ENCODE measurements around the gene TNNT2. TPM values are rescaled to one million over a fixed set of nuclear protein-coding genes. Genes with fewer than 3 reads are reported as not detected.

Gene TNNT2
- total and polyA plus RNA-seq, 2 donors (not counting 3 experiments of a cell fraction or from before 2014, with no cell fraction given) = not detected

DNA sequence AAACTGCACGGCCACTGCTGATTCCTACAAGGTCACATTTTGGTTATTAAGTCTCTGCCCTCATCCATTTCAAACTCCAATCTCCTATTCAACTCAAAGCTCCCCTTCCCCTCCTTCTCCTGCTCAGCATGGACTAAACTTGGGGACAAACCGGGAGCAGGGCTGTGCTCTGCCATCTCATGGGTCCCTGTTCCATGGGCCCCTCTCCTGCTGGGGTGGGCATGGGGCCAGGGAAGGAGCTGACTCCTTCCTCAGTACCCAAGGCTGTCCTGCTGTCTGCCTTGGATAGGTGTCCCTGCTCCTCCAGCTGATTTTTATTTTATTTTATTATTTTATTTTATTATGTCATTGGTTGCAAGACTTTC lies 27.1 kb downstream of the TNNT2 start:
- no peak overlapping the region for H2AFZ ChIP-seq (ENCODE audit: low read depth, low read length)
- dilution Hi-C loops (cut with MboI; ENCODE audit: extremely low pct_ligation_motif_present, low sequenced_read_pairs) = no loop called here
- no peak overlapping the region for H3K27ac ChIP-seq (ENCODE audit: insufficient read depth, low read depth, low read length)
- peaks cover 0 to 7% of the 10 kb centered on the region in 2 experiments for H3K27me3 ChIP-seq (ENCODE audit: control insufficient read depth in 2 of 2, insufficient read depth in 2 of 2, low read length in 2 of 2)
- H3K9me1 ChIP-seq (replicated peaks; ENCODE audit: control insufficient read depth, extremely low read depth, insufficient read depth, low read length) = no peaks in the 10 kb centered on the region
- no peak overlapping the region for H3K4me2 ChIP-seq (ENCODE audit: insufficient read depth, low read length)
- FAIRE-seq (no peak), DNase-seq (ENCODE audit: low read depth, low spot score) (no peak)
- H4K20me1 ChIP-seq (replicated peaks; ENCODE audit: control insufficient read depth, extremely low read depth, insufficient read depth, low read length) = no peaks in the 10 kb centered on the region
- H3K36me3 ChIP-seq (ENCODE audit: control insufficient read depth in 2 of 2, extremely low read depth in 1 of 2, insufficient read depth in 2 of 2, low read length in 2 of 2) = no peaks in the 10 kb centered on the region
- TF ChIP-seq GATA2 (IDR thresholded peaks at IDR 0.05; ENCODE audit: insufficient read depth, insufficient read length, low read depth, low read length) (no peak), FOS (IDR thresholded peaks at IDR 0.05; ENCODE audit: borderline replicate concordance, insufficient read depth, low read length) (no peak), JUN (IDR thresholded peaks at IDR 0.05; ENCODE audit: borderline replicate concordance, insufficient read depth, insufficient read length, low read depth) (no peak), POLR2AphosphoS5 (IDR thresholded peaks at IDR 0.05; ENCODE audit: insufficient read depth, low read depth, low read length) (no peak), MYC (IDR thresholded peaks at IDR 0.05; ENCODE audit: low read depth, low read length) (no peak), EZH2 (IDR thresholded peaks at IDR 0.05; ENCODE audit: borderline replicate concordance, low read depth, low read length, severe bottlenecking) (no peak), POLR2A (IDR thresholded peaks at IDR 0.05; ENCODE audit: low read depth, low read length) (no peak)
- TF ChIP-seq, protein P1, sequence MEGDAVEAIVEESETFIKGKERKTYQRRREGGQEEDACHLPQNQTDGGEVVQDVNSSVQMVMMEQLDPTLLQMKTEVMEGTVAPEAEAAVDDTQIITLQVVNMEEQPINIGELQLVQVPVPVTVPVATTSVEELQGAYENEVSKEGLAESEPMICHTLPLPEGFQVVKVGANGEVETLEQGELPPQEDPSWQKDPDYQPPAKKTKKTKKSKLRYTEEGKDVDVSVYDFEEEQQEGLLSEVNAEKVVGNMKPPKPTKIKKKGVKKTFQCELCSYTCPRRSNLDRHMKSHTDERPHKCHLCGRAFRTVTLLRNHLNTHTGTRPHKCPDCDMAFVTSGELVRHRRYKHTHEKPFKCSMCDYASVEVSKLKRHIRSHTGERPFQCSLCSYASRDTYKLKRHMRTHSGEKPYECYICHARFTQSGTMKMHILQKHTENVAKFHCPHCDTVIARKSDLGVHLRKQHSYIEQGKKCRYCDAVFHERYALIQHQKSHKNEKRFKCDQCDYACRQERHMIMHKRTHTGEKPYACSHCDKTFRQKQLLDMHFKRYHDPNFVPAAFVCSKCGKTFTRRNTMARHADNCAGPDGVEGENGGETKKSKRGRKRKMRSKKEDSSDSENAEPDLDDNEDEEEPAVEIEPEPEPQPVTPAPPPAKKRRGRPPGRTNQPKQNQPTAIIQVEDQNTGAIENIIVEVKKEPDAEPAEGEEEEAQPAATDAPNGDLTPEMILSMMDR (IDR thresholded peaks at IDR 0.05; ENCODE audit: extremely low read depth in 1 of 2, insufficient read depth in 1 of 2, low read depth in 1 of 2, low read length in 2 of 2) = no peak
- TF ChIP-seq, protein P2, sequence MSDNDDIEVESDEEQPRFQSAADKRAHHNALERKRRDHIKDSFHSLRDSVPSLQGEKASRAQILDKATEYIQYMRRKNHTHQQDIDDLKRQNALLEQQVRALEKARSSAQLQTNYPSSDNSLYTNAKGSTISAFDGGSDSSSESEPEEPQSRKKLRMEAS (IDR thresholded peaks at IDR 0.05; ENCODE audit: insufficient read depth, insufficient read length) = no peak
- CTCF ChIA-PET = interaction anchor here (1.0 to 3.4 kb wide), 4 partner anchors 8 to 163 kb away, joined by 3 to 36 read pairs (median 11); no protein-coding TSS in a partner anchor
- BruUV-seq (replicated peaks) = no TSS peak
- no peak overlapping the region for H3K4me3 ChIP-seq (replicated peaks in 1 of 3; ENCODE audit: insufficient read depth in 1 of 3, low read depth in 1 of 3, low read length in 3 of 3)
- intact Hi-C loops (cut with micrococcal nuclease) = no loop called here
- no peaks in the 10 kb centered on the region for H3K9me3 ChIP-seq (replicated peaks; ENCODE audit: control insufficient read depth, insufficient read depth, low read length)
- no peaks in the 10 kb centered on the region for H3K79me2 ChIP-seq (ENCODE audit: control insufficient read depth, insufficient read depth, low read length)
- no peaks in the 10 kb centered on the region for H3K4me1 ChIP-seq (ENCODE audit: control insufficient read depth, extremely low read depth, insufficient read depth, low read length)
- POLR2A ChIA-PET = interaction anchor here (1.3 kb wide), 1 partner anchor 8 kb away, joined by 3 read pairs; no protein-coding TSS in a partner anchor
- no peak overlapping the region for H3K9ac ChIP-seq (replicated peaks; ENCODE audit: extremely low read depth, insufficient read depth, low read length)

Measured in endothelial cell of umbilical vein (primary cell).